Measurements from ENCODE around the gene MC5R. TPM values are rescaled to one million over a fixed set of nuclear protein-coding genes. Genes with fewer than 3 reads are reported as not detected.

The MC5R gene
- total RNA-seq = not detected in 2 replicates

DNA sequence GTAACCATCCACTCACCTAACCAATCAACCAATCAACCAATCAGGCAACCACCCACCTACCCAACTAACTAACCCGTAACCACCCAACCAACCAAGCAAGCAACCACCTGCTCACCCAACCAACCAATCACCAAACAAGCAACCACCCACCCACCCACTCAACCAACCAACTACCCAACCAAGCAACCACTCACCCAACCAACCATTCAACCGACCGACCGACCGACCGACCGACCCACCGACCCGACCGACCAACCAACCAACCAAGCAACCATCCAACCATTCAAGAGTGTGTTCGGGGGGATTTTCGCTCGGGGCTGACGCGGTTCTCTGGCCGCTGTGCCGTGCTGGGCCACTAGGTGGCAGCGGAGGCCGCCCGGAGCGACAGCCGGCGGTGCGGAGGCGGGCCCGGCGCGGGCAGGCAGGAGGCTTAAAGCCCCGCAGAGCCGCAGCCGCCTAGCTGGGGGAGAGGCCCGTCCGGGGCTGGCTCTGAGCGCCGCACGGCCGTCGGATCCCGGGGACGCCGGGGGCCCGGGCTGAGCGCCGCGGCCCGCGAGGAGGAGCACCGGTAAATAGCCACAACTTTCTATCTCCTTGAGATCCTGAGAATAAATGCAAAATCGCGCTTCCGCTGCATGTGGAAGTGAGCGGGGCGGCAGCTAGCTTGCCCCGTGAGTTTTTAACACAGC is at the start of gene MC5R:
TSS of gene MC5R (plus strand) at position 443 of the 689 bp plus-strand sequence. CDS start 1,617 bp downstream, outside the sequence.

Other genes with a start within 250 kb of the MC5R start
- 18.8 and 19.3 TPM in 2 replicates for gene FAM210A, start 97.6 kb upstream of the MC5R start, total RNA-seq
- 14.3 and 20.3 TPM in 2 replicates for gene RNMT, start 97.5 kb upstream of the MC5R start, total RNA-seq
- not detected in 2 replicates for gene MC2R, start 91.4 kb downstream of the MC5R start, total RNA-seq

All from aortic smooth muscle cell (primary cell).